ENCODE measurements around the gene ELMO1.

ELMO1 gene

DNA sequence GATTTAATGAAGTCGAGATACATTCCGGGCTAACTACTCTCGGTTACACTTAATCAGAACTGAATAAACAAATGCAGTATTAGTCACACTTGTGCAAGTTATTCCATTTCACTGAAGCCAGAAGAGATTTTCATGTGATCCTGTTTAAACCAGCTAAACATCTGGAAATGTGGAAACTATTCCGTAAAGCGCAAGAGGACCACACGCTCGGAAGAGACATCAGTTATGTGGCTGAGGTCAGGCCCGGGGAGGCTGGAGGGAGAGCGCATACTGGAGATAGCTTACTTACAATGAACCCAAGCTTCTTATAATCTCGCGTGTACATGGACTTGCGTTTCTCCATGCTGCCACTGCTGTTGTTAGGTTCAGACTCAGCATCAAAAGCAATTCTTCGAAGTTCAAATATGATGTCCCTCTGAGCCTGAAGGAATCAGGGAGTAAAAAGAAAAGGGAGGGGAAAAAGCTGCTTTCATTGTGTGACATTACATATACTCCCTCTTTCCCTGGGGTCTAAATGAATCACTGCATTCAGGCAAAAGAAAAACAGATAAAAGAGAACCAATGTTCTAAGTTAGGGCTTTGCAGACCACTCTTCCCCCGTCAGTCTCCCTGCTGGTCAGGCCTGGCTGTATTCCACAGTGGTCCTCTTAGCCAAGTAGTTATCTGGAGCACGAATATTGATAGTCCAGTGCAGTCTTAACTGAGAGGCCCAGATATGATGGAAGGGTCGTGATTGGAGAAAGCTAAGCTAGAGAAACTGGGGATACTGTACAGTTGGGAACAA, 237.4 kb downstream of the ELMO1 start:
- no peak for DNase-seq

DNA sequence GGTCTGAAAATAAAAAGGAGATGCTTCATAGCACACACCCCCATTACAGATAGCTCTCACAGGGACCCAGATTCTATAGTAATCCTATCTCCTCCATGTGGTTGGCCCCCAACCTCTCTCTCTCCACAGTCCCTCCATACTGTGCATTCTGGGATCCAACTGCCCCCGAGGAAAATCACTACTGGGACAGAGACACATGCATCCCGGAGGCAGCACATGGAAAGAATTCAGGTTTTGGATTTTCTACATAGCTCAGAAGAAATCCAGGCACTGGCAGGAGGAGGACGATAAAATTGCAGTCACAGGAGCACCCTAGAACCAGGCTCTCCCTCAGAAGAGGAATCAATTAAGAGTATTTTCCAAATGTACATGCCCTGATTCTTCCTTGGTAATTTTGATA, 239.5 kb downstream of the ELMO1 start:
- DNase-seq: no peak

- peak; percentile 24 for DNase-seq
Measured at GRCh38 chr7:37208528-37208927, 240.1 kb downstream of the ELMO1 start.

DNA sequence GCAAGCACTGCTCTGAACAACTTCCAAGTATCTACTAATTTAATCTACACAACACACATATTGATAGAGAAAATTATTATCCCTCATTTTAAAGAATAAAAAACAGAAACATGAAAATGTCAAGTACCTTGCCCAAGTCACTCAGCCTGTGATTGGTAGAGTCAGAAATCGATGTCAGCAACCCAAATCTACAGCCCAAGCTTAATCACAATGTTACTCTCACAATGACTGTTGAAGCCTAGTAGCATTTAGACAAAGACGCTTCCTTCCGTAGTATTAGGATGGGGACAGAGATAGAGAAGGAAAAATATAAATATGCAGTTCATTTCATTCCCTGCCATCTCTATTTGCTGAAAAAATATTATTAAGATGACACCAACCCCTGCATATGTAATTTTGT, 242.5 kb downstream of the ELMO1 start:
- no peak for DNase-seq

- DNase-seq: no peak
Measured at GRCh38 chr7:37205451-37205850, 243.2 kb downstream of the ELMO1 start.

- no peak for DNase-seq
Measured at GRCh38 chr7:37201876-37202198, 246.8 kb downstream of the ELMO1 start.

GRCh38 chr7:37201003-37201875, 247.4 kb downstream of the ELMO1 start:
- DNase-seq: peak; percentile 66

- peak; percentile 69 for DNase-seq
Measured at GRCh38 chr7:37198906-37199485, 249.7 kb downstream of the ELMO1 start.

DNA sequence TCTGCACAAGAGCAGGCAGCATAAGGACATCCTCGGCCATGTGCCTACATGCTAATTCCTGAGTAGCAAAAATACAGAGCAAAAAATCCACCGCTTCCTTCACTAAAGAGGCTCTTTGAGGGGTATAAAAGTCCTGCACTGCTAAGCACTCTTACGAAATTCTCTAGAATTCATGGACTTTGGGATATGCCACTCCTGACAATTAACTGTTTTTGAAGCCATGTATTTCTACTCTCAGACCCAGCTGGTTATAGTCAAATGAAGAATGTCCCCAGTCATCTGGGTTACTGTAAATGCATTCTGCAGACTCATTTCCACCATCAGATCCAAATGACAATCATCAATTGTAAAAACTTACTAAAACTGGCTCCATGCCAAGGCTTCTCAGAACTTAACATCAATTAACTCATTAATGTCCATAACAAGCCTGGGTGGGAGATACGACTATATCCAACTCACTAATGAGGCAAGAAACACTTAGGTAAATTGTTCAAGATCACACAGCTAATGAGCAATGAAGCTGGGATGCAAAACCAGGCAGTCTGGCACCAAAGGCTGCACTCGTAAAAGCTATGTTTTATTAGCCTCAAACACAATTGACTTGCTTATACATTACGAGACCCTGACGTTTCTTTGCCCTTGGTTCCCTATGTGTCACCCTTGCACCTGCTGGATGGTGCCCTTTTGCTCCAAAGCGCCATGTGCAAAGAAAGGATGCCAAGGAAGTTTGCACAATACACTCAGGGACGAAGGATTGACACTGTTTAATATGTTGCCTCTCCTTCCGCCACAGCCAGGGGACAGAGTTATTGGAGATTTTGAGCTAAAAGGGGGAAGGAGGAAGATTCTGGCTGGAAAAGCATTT, 250.4 kb downstream of the ELMO1 start:
- no peak for DNase-seq

DNA sequence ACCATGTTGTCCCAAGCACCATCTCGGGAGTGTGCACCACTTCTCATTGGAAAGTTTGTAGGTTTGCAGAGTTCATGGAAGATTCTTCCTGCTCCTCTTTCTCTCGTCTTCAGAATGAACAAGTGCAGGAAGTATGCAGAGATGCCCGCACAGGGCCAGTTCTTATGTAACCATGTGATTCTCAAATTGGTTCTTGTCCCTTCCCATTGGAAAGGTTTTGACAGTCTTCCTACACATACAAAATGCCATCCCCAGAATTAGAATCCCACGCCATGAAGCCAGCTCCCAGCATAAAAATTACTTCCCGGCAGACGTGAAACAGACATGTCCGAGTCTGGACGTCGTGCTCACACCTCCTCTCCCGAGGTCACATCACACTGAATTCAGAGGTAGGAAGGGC, 251.6 kb downstream of the ELMO1 start:
- DNase-seq: no peak

DNA sequence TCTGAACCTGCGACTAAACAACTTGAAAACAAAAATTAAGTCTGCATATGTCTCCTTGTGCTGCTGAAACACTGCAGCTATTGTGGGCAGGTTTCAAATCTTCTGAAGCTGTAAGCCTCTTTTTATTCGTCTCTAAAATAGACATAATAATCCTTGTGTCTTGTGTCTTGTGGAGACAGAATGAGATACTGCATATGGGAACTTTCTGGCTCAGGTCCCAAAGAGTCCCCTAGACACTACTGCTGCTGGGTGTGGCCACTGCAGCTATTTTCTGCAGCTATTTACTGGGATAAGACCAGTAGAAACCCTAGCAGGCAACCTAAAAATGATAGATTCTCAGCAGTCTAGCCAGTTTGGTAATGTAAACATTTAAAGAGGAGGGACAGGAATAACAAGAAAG, 252.0 kb downstream of the ELMO1 start:
- DNase-seq: no peak

DNA sequence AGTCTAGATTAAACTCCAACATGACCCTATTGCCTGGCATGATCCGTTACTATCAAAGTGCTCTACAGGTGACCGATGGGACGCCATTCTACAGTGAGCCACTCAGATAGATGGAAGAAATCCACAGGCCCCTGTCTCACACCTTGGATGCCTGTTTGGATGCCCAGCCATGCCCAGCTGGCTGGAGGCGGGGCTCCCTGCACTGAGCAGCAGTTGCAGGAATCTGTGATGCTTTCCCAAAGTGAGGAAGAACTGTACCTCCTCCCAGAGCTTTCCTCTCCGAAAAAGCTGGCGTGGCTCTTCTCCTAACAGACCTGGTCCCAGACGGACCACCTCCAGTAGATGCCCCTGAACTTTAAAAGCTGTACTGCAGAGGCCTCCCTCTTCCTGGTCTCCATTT, 253.3 kb downstream of the ELMO1 start:
- DNase-seq: no peak

- DNase-seq: no peak
Measured at GRCh38 chr7:37194943-37195342, 253.7 kb downstream of the ELMO1 start.

DNA sequence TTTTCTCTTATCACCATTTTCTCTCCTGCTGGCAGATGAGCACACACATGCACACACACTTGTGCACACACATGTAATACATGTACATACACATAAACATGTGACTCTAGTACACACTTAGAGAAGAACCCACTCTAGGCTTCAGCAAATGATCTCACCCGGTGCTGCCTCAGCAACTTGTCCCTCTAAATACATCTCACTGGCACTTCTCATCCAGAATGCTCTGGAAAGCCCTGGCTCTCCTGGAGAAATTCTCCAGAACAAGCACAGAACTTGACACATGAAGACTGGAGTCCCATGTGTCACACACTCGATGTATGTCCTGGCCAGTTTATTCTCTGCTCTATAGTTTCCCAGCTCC, 254.9 kb downstream of the ELMO1 start:
- no peak for DNase-seq

GRCh38 chr7:37193087-37193774, 255.4 kb downstream of the ELMO1 start:
- DNase-seq: no peak

DNA sequence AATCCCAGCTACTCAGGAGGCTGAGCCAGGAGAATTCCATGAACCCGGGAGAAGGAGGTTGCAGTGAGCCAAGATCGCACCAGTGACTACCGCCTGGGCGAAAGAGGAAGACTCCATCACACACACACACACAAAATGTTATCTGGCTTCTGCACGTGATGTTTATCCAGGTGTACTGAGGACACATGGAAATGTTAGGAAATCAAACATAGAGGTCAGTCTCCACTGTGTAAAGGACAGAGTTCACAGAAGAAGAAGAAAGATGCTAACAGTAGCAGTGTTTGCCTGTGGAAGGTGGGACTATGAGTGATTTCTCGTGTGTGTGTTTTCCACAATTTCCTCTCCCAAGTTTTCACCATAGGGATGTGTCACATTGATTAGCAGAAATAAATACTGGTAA, 256.9 kb downstream of the ELMO1 start:
- DNase-seq: no peak

DNA sequence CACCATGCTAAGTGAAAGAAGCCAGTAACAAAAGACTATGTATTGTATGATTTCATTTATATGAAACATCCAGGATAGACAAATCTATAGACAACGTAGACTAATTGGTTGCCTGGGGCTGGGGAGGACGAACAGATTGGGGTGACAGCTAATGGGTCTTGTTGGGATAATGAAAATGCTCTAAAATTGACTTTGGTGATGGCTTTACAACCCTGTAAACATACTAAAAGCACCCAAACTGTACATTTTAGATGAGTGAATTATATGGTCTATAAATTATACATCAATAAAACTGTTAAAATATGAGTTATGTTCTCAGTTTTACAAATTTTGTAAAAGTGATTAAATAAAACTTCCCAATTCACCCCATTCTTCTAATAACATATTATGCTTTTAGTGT, 261.5 kb downstream of the ELMO1 start:
- no peak for DNase-seq

DNA sequence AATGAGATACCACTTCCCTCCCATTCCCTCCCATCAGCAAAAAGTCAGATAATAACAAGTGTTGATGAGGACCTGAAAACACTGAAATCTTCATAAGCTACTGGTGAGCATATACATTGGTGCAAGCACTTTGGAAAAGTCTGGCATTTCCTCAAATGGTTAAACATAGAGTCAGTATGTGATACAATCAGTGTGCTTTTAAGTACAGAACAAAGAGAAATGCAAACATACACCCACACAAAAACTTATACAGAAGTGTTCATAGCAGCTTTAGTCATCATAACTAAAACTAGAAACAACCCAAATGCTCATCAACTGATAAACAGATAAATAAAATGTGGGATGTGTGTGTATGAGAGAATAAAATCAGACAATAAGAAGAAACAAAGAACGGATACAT, 261.9 kb downstream of the ELMO1 start:
- no peak for DNase-seq

DNA sequence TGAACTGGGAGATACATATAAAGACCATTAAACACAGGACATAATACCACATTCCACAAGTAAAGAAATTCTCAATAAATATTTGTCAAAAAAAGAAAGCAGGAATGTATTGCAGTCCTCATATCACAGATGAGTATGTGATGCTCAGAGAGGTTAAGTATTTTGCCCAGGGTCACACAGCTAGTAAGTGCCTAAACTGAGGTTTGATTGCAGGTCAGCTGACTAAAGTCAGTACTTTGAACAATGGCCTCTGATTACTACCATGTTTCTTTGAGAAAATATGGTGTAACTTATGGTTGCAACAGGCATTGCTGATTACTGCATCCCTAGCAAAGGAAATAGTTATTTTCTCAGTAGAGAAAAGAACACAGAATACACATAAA, 267.1 kb downstream of the ELMO1 start:
- DNase-seq: no peak

- DNase-seq: no peak
Measured at GRCh38 chr7:37180828-37181549, 267.7 kb downstream of the ELMO1 start.

DNA sequence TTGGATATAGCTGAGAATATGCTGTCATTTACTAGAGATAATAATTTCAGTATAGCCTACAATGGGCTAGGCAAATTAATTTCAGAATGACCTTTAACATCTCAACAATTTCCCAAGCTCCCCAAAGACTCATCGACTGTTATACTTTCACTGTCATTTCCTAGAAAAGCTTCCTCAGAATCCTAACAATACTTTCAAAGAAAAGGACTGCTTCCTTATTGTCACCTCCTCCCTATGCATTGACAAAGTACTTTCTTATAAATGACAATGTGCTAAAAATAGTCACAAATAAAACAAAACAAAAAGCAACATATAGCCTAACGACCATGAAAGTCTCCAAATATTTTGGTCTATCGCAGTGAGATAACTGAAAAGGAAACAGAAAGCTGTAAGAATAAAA, 272.6 kb downstream of the ELMO1 start:
- no peak for DNase-seq

DNA sequence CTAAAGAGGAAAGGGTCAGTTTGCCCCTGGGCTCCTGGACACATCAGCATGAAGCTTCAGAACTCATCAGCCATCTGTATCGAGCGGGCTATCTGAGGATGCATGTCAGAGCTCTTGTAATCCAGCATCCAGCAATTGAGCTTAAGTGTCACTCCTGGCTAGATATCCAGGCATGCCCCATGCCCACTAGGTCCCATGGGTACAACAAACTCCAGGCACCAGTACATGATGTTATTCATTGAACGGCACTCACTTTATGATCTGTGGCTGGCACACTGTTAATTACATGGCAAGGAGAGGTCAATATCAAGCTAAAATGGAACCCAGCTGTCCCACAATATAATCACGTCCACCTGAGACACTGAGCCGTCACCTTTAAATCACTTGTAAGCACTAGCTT, 274.2 kb downstream of the ELMO1 start:
- no peak for DNase-seq

Data from COR-L47 (cell line).